ENCODE results near the gene CD160. TPM values are rescaled to one million over a fixed set of nuclear protein-coding genes. Genes with fewer than 3 reads are reported as not detected.

CD160 gene
- total and polyA plus RNA-seq, 5 donors: not detected

DNA sequence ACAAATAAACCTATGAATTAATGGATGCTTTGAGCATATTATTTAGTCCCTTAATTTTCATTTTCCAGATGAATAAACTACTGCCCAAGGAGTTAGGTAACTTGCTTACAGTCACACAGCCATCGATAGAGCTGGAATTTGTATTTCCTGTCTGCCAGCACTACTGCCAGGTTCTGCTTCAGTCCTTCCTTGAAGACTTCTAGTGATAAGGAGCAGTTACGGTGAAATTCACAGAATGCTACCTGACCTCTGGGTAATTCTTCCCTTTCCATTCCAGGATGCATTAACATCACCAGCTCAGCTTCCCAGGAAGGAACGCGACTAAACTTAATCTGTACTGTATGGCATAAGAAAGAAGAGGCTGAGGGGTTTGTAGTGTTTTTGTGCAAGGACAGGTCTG lies 11.2 kb downstream of the CD160 start:
- no peak for ATAC-seq
- DNase-seq: no peak
- intact Hi-C loops (cut with DNase I): no loop called here

DNA sequence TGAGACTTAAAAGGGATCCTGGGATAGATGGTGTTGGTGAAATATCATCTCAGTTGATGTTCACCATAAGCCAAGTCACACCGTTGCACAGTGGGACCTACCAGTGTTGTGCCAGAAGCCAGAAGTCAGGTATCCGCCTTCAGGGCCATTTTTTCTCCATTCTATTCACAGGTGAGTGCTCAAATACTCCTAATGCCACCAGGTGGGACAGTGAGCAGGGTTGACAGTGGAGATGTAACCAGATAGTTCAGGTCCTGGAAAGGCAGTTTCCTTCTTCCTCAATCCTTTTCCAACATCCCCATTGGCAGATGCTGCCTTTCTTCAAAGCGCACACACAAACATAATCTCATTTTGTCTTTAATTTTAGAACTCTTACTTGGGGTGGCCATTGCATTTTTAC lies 11.6 kb downstream of the CD160 start:
- Histone ChIP-seq H3K4me3 (ENCODE audit: low read length) (no peak overlapping the region), H3K27me3 (ENCODE audit: control insufficient read depth, insufficient read depth) (no peaks in the 10 kb centered on the region), H3K4me1 (ENCODE audit: control insufficient read depth, insufficient read depth, low read length) (no peaks in the 10 kb centered on the region), H3K27ac (ENCODE audit: low read length) (no peak overlapping the region), H3K9me3 (ENCODE audit: control insufficient read depth, low read length) (no peaks in the 10 kb centered on the region)
- DNase-seq (no peak), ATAC-seq (no peak)
- intact Hi-C loops (cut with DNase I): no loop called here
- 97% methylated on average over 3 of the region's 3 CpGs for WGBS

More for the DNA sequence above, 11.2 kb downstream of the CD160 start:
- H3K9me3 ChIP-seq (ENCODE audit: control insufficient read depth, low read length): no peaks in the 10 kb centered on the region
- H3K4me1 ChIP-seq (ENCODE audit: control insufficient read depth, insufficient read depth, low read length): no peaks in the 10 kb centered on the region
- WGBS: 84% methylated on average over 4 of the region's 4 CpGs
- H3K27me3 ChIP-seq (ENCODE audit: control insufficient read depth, insufficient read depth): no peaks in the 10 kb centered on the region
- no peak overlapping the region for H3K27ac ChIP-seq (ENCODE audit: low read length)
- no peak overlapping the region for H3K4me3 ChIP-seq (ENCODE audit: low read length)

DNA sequence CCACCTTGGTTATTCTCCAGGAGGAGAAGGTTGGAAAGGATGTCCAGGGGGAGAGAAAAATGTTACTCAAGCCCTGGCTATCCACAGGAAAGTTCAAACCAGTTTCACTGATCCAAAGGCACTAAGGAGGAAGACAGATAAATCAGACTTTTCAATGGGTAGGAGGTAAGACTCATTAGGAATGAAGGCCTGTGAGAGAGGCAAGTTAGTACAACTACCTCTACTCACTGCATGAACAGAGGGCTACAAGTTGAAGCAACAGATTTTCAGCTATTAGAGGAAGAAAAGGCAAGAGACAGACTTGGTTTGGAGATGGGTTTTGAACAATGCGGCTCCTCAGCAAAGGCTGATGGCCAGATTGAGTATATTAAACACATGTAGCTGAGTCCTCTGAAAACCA lies 16.9 kb downstream of the CD160 start:
- Histone ChIP-seq H3K4me3 (ENCODE audit: low read length) (no peak overlapping the region), H3K27ac (ENCODE audit: low read length) (no peak overlapping the region), H3K9me3 (ENCODE audit: control insufficient read depth, low read length) (no peaks in the 10 kb centered on the region), H3K27me3 (ENCODE audit: control insufficient read depth, insufficient read depth) (no peaks in the 10 kb centered on the region), H3K4me1 (ENCODE audit: control insufficient read depth, insufficient read depth, low read length) (no peaks in the 10 kb centered on the region)
- WGBS: 96% methylated on average over 1 of the region's 1 CpG
- DNase-seq (no peak), ATAC-seq (no peak)
- intact Hi-C loops (cut with DNase I): no loop called here

DNA sequence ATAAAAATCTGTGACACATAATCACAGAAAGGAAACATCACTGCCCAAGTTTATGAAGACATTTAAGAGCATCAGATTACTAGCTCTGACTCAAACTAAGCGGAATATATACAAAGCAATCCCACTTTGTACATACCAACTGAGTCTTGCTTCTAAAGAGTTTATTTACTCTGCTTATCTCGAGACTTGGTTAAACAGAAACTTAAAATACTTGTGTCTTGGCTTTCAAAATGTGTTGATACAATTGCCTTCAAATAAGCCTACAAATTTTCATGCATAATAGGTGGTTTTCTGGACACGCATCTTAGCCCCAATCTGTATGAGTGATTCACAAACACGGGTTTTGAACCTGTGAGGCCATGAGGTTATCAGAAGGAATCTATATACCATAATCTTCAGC lies 21.0 kb downstream of the CD160 start:
- intact Hi-C loops (cut with DNase I): no loop called here
- DNase-seq (no peak), ATAC-seq (no peak)
- no peak overlapping the region for H3K4me3 ChIP-seq (ENCODE audit: low read length)
- no peak overlapping the region for H3K27ac ChIP-seq (ENCODE audit: low read length)
- H3K9me3 ChIP-seq (ENCODE audit: control insufficient read depth, low read length): no peaks in the 10 kb centered on the region
- no peaks in the 10 kb centered on the region for H3K27me3 ChIP-seq (ENCODE audit: control insufficient read depth, insufficient read depth)
- 80% methylated on average over 4 of the region's 4 CpGs for WGBS
- H3K4me1 ChIP-seq (ENCODE audit: control insufficient read depth, insufficient read depth, low read length): no peaks in the 10 kb centered on the region

DNA sequence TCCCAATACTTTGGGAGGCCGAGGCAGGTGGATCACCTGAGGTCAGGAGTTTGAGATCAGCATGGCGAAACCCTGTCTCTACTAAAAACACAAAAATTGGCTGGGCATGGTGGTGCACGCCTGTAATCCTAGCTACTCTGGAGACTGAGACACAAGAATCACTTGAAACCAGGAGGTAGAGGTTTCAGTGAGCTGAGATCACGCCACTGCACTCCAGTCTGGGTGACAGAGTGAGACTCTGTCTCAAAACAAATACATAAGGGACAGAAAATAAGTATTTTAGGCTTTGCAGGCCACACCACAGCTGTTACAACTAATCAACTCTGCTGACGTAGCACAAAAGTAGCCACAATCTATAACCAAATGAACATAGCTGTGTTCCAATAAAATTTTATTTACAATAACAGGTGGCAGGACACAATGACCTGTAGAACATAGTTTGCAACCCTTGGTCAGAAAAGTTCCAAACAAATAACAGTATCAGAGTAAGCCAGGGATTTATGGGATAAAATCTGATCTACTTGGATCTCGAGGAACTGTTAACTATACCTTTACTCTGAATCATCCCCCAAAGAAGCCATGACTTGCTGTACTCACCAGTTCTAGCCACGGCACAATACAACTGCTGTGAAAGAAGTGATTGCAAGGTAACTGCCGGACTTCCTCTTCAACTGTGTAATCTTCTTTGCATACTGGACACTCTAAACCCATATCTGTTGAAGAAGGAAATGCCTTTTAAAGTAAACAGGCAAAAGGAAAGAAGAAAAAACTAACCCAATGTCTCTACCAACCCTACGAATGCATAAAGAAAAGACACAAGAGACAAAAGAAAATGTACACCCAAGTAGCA lies 28.3 kb downstream of the CD160 start:
- DNase-seq (no peak), ATAC-seq (no peak)
- Histone ChIP-seq H3K9me3 (ENCODE audit: control insufficient read depth, low read length) (no peaks in the 10 kb centered on the region), H3K27ac (ENCODE audit: low read length) (no peak overlapping the region), H3K4me3 (ENCODE audit: low read length) (no peak overlapping the region), H3K4me1 (ENCODE audit: control insufficient read depth, insufficient read depth, low read length) (no peaks in the 10 kb centered on the region), H3K27me3 (ENCODE audit: control insufficient read depth, insufficient read depth) (no peaks in the 10 kb centered on the region)
- 86% methylated on average over 9 of the region's 9 CpGs for WGBS
- intact Hi-C loops (cut with DNase I): no loop called here

DNA sequence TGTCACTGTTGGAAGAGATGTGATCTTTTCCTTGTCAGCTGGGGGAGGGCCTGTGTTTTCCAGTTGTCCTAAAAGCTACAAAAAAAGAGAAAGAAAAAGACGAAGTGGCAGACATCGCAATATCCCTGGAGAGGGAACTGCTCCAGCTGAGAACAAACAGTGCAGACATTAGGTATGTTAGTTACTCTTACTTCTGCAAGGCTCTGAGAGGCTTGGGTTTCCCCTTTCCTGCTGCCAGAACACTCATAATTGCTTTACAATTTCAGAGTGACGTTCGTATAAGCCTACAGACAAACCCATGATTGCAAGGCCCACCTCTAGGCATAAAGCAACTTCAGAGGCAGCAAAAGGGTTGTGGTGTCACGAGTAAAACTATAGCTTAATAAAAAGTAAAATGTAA lies 31.1 kb downstream of the CD160 start:
- ATAC-seq (no peak), DNase-seq (no peak)
- 77% methylated on average over 5 of the region's 5 CpGs for WGBS
- Histone ChIP-seq H3K27ac (ENCODE audit: low read length) (no peak overlapping the region), H3K9me3 (ENCODE audit: control insufficient read depth, low read length) (no peaks in the 10 kb centered on the region), H3K27me3 (ENCODE audit: control insufficient read depth, insufficient read depth) (no peaks in the 10 kb centered on the region), H3K4me1 (ENCODE audit: control insufficient read depth, insufficient read depth, low read length) (no peaks in the 10 kb centered on the region), H3K4me3 (ENCODE audit: low read length) (no peak overlapping the region)
- intact Hi-C loops (cut with DNase I): no loop called here

DNA sequence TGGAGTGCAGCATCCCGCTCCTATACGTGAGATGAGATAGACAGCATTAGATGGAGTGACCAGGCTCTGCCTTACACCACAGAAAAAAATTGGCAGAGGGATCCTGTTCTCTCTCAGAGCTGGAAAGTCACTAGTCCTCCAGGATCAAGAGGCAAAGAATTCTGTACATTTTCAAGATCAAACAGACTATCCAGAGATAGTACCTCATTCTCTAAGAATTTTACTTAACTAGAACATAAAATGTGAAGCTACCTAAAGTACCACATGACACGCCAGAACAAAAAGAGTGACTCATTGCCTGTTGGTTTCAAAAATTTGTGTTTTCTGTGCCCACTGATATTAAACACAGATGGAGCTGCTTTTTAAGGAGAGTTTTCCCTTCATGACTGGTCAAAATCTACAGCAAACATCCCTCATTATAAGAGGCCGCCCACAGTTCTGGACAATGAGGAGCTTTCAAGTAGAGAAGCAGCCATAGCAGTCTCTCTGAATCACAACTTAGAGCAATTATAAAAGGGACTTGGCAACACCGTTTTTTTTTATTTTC lies 32.3 kb downstream of the CD160 start:
- H3K4me1 ChIP-seq (ENCODE audit: control insufficient read depth, insufficient read depth, low read length): no peaks in the 10 kb centered on the region
- no peaks in the 10 kb centered on the region for H3K27me3 ChIP-seq (ENCODE audit: control insufficient read depth, insufficient read depth)
- intact Hi-C loops (cut with DNase I): no loop called here
- H3K27ac ChIP-seq (ENCODE audit: low read length): no peak overlapping the region
- DNase-seq (no peak), ATAC-seq (no peak)
- H3K9me3 ChIP-seq (ENCODE audit: control insufficient read depth, low read length): no peaks in the 10 kb centered on the region
- H3K4me3 ChIP-seq (ENCODE audit: low read length): no peak overlapping the region
- 78% methylated on average over 5 of the region's 5 CpGs for WGBS

DNA sequence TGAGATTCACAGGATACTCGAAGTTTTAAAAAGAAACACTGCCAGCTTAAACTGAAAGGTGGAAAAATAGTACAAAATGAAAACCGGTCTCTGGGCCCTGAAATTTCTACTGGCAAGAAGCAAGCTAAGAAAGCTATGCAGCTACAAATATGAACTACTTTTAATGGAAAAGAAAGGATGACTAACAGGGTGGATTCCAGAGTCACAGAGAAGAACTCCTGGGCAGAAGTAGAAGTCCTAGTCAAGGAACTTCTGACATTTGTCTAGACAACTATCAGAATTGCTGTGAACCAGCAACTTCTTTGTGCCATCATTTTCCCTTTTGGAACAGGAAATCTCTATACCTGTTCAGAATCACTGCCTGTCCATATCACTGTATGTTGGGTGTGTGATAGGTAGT lies 38.1 kb downstream of the CD160 start:
- DNase-seq (no peak), ATAC-seq (no peak)
- Histone ChIP-seq H3K4me3 (ENCODE audit: low read length) (no peak overlapping the region), H3K9me3 (ENCODE audit: control insufficient read depth, low read length) (no peaks in the 10 kb centered on the region), H3K27me3 (ENCODE audit: control insufficient read depth, insufficient read depth) (no peaks in the 10 kb centered on the region), H3K4me1 (ENCODE audit: control insufficient read depth, insufficient read depth, low read length) (peaks cover 3% of the 10 kb centered on the region), H3K27ac (ENCODE audit: low read length) (no peak overlapping the region)
- intact Hi-C loops (cut with DNase I): no loop called here
- 91% methylated on average over 2 of the region's 2 CpGs for WGBS

DNA sequence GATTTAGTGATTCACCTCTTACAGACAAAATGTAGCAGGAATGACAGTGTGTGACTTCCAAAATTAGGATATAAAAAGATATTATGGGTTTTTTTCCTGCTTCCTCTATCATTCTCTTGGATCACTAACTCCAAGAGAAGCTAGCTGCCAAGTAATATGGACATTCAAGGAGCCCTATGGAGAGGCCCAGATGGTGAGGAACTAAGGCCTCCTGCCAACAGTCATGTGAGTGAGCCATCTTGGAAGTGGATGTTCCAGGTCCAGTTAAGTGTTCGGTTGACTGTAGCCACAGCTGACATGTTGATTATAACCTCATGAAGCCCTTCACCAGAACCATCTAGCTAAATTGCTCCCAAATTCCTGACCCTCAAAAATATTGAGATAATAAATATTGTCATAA lies 38.8 kb downstream of the CD160 start:
- Histone ChIP-seq H3K4me1 (ENCODE audit: control insufficient read depth, insufficient read depth, low read length) (peaks cover 3% of the 10 kb centered on the region), H3K27me3 (ENCODE audit: control insufficient read depth, insufficient read depth) (no peaks in the 10 kb centered on the region), H3K27ac (ENCODE audit: low read length) (no peak overlapping the region), H3K9me3 (ENCODE audit: control insufficient read depth, low read length) (no peaks in the 10 kb centered on the region), H3K4me3 (ENCODE audit: low read length) (no peak overlapping the region)
- intact Hi-C loops (cut with DNase I): no loop called here
- 67% methylated on average over 1 of the region's 1 CpG for WGBS
- no peak for DNase-seq
- no peak for ATAC-seq

DNA sequence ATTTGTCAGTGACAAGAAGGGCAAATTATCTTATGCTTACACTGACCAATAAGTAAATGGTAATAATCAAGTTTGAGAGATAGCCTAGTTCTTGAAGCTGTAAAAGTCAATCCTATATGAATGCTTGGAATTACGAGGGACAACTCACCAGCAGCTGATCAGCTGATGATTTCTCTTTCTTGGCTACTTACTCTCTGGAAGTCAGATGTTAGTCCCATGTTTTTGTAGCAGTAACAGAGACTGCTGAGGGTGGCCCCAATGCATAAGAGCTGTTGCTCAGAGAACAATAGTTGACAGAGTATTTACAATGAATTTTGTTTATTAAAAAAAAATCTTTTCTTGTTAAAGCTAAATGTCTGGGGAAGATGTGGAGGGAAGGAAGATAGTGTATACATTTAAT lies 39.3 kb downstream of the CD160 start:
- Histone ChIP-seq H3K27me3 (ENCODE audit: control insufficient read depth, insufficient read depth) (no peaks in the 10 kb centered on the region), H3K27ac (ENCODE audit: low read length) (no peak overlapping the region), H3K4me1 (ENCODE audit: control insufficient read depth, insufficient read depth, low read length) (peaks cover 3% of the 10 kb centered on the region), H3K9me3 (ENCODE audit: control insufficient read depth, low read length) (no peaks in the 10 kb centered on the region), H3K4me3 (ENCODE audit: low read length) (no peak overlapping the region)
- no peak for DNase-seq
- no peak for ATAC-seq
- WGBS: 75% methylated on average over 1 of the region's 1 CpG
- intact Hi-C loops (cut with DNase I): no loop called here

DNA sequence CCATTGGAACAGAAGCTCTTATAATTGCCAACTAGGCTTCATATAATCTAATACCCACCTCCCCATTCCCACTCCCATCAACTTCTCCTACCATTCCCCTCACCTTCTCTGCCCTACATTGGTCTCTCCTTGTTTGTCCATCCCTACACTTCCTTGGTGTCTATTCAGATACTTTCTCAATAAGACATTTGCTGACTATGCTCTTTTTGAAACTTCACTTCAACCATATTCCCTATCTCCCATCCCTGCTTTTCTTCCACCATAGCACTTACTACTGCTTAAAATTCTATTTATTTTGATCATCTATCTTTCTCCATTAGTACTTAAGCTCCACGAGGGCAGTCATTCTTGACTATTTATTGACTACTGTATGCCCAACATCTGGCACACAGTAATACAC lies 40.4 kb downstream of the CD160 start:
- no peaks in the 10 kb centered on the region for H3K9me3 ChIP-seq (ENCODE audit: control insufficient read depth, low read length)
- no peaks in the 10 kb centered on the region for H3K27me3 ChIP-seq (ENCODE audit: control insufficient read depth, insufficient read depth)
- intact Hi-C loops (cut with DNase I): no loop called here
- ATAC-seq: no peak
- DNase-seq: no peak
- WGBS: 68% methylated on average over 1 of the region's 1 CpG
- no peak overlapping the region for H3K4me3 ChIP-seq (ENCODE audit: low read length)
- H3K27ac ChIP-seq (ENCODE audit: low read length): no peak overlapping the region
- peaks cover 3% of the 10 kb centered on the region for H3K4me1 ChIP-seq (ENCODE audit: control insufficient read depth, insufficient read depth, low read length)
